NCI-H524 treated with DMSO at 0.1 percent for 48 hours (cell line): ENCODE measurements around the gene FAM131B.
"Not testable (repeated sequence)": the region's sequence is repeated elsewhere in the genome, so short reads cannot be mapped to it uniquely, and the experiment has no call there.

Experiments used
- DNase-seq: peaks from one replicate; lab custom pipeline; 2025; lab: John Stamatoyannopoulos, UW

FAM131B gene

DNA sequence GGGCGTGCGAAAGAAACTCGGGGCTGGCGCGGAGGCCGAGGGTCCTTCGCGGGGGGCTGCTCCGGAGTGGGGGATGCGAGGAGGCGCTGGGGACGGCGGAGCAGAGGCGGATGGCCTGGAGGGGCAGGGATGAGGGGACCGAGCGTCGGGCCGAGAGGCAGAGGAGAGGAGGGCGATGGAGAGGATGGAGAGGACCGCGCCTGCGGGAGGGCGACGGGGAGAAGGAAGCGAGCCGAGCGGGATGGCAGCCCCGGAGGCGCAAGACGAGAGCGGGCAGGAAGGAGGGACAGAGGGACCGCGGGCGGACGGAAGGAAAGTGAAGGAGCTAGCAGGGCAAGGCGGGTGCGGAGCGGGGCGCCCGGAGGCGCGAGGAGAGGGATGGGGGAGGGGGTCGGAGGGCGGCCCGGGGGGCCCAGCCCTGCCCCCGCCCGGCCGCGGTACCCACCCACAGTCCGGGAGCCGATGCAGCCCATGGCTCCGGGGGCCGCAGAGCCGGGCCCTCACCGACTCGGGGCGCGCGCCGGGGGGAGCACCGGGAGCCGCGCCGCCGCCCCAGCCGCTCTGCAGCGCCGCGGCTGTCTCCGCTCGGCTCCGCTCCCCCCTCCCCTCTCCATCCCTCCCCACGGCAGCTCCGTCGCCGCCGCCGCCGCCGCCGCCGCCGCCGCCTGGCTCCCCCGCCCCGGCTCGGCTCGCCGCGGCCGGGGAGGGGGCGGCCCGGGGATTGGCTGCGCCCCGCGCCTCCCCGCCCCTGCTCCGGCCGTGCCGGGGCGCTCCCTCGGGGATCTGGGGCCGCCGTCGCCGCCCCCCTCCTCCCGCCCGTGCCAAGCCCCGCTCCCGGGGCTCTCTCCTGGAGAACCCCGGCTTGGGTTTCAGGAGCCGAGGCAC is at the start of gene FAM131B:
TSS of gene FAM131B (minus strand) at position 583 of the 885 bp plus-strand sequence. CDS start at position 473, 110 bp downstream.
- no peak for DNase-seq

DNA sequence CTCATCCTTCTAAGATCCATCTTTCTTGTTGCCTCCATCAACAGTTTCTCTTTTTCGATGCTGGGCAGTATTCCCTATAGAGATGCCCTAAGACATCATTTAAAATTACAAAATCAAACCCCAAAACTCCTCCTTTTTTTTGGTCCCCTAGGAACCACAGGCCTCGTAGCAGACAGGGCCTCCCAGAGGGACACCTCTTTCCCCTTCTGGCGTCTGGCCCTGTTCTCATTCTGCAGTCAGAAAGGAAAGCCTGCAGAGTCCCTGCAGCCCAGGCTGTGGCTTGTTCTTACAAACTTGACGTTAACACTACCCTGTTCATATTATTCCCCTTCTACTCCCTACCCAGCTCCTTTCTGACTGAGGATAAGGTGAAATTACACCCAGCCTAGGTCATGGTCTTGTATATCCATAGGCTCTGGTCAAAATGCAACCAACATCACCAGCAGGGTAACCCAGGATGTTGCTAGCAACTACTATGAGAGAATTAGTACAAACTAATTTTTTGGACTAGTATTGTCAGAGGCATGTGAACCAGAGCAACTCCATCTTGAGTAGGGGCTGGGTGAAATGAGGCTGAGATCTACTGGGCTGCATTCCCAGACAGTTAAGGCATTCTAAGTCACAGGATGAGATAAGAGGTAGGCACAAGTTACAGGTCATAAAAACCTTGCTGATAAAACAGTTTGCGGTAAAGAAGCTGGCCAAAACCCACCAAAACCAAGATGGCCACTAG is 49.6 kb upstream of the FAM131B start:
- no peak for DNase-seq

DNA sequence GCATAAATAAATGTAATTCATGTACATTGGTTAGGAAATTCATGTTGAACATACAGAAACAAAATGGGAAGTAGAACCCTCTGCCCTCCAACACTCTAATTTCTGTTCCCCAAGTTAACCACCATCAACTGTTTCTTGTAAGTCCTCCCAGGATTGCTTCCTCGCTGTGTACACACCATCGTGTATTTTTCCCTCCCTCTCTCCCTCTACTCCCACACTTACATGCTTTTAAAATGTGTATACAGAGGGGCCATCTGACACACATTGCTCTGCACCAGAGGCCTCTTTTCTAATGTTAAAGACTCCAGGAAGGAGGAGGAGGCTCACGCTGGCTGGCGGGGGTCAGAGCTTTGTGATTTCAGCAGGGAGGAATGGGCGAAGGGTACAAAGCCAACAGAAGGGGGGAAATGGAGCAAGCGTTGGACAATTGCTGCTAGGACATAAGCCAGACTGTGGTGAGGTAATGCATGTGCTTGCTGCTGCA is 48.0 kb upstream of the FAM131B start:
- no peak for DNase-seq

DNA sequence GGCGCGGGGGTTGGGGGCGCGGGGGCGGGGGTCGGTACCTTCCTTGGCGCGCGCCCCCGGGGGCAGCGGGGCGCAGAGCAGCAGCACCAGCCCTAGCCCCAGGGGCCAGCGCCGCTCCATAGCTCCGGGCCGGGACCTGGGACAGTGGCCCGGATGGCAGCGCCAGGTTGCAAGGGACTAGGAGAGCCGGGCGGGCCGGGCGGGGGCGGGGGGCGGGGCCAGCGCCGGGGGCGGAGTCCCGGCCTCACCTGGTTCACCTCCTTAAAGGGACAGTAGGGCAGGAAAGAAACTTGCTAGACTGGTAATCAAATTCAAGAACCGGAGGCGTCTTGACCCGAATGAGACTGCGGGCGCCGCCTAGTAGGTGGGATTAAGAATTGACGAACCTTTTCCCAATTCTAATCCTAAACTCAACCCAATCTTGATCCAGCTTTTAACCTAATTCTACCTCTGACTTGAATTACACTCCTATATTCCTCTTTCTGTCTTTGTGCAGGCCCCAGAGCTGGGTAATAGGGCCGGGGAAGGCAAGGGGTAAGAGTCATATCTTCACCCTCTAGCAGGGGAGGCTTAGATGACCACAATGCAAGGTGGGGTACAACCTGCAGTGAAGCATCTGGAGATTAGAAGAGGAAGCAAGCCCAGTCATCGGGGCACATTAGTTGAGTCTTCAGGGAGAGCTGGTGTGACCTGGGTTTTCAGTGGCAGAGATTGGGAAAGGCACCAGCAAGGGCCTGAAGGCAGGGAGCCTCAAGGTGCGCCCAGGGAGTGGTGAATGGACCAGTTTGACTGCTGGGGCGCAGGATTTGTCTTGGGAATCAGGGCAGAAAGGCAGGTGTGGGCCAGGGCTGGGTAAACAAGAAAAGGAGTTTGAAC is 46.4 kb upstream of the FAM131B start, which contains the start of gene EPHA1:
TSS of gene EPHA1 (minus strand) at position 171 of the 876 bp plus-strand sequence. CDS start at position 120, 51 bp downstream.
- no peak for DNase-seq

DNA sequence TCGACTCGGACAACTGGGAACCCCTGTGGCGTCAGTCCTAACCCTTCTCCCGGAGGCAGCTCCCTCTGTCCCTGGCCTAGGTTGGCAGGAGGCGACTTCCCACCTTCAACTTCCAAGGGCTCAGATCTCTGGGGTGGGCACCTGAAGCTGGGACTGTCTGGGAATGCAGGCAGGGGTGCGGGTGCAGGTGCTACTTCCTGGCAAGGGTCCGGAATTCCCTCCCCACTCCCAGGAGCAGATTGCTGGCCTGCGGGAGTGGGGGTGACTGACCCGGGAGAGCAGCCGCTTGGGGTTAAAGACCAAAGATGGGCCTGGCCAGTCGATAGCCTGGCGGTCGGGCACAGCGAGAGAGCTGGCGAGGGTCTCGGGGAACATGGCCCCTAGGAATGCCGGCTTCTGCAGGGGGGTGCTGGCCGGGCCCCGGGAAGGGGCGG is 45.8 kb upstream of the FAM131B start:
- no peak for DNase-seq

DNA sequence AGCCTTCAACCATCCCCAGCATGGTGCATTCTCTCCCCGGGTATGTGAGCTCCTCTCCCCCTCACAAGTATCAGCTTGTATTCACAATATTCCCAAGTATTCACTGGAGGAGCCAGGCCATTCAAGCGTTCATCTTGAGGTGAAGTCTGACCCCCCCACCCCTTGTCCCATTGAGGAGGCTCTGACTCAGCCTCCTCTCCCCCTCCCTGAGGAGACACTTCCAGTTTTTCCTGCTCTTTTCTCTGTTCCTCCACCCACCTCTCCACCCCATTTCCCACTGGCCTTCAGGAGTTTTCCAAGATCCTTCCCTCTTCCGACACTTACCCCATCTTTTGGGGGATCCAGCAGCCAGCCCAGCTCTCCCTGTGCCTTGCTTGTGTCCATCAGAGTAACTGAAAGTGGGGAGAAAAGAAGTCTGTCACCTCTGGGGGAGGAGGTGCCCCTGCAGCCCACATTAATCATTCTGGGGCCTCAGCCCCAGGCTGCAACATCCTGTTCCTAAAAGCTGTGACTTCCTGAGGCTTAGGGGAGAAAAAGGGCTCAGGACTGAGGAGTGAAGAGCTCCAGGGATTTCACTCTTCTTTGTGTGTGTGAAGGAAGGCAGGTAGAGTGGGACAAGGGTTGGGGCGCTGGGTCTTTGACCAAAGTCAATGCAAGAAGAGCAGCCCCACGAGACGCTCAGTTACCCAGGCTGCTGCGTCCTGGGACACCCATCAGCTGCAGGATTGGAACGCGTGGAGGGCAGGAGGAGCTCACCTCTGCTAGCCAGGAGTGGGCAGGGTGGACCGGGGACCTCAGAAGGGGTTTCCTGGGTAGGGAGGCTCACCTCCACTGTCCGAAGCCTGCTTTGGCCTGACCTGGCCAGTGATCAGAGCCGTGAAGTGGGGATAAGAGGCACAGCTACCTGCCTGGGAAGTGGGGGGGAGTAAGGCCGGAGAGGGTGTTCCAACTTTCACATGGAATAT is 45.1 kb upstream of the FAM131B start:
- DNase-seq, result no peak

DNA sequence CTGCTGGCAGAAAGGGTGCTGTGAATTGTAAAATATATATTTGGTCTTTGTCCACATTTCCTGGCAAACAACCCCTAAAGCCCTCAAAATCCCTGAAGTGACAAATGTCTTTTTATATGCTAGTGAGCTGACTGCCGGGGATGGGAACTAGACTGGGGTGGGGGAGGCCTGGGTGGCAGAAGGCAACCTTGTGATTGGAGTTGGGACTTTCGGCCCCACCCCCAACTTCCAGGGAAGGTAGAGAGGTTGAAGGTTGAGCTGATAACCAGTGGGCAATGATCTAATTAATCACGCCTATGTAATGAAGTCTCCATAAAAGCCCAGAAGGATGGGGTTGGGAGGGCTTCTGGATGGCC is 43.5 kb upstream of the FAM131B start:
- DNase-seq, result no peak

DNA sequence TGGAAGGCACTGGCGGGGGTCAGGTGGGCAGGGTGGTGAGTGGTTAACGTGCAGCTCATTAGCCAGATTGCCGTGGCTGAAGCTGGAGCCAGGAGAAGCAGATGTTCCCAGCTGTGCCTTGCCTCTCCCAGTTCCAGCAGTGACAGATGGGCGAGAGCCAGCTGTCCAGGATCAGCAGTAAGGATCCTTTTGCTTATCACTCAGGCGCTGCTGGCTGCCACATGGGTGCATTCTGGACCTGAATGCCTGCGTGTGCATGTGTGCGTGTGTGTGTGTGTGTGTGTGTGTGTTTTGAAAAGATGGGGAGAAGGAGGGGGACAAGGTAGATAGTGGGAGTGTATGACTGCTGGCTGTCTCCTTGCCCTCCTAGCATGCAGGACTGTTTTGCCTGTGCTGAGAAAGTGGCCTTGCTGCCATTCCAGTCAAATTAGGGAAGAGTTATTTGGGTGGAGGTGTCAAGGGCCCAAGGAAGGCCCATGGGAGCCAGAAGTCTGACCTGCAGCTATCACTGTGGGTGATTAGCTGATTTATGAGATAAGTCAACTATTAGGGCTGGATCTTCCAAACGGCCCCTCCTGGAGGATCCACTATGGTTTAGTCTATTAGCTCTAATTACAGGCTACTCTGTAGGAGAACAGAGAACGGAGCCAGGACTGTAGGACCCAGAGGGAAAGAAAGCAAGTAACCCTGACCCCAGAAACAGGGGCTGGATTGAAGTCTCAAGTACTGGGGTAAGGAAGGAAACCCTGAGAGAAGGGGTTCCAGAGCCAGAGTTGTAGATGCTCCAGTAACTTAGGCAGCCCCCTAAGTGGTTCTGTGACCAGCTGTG is 42.9 kb upstream of the FAM131B start:
- DNase-seq, result no peak

DNA sequence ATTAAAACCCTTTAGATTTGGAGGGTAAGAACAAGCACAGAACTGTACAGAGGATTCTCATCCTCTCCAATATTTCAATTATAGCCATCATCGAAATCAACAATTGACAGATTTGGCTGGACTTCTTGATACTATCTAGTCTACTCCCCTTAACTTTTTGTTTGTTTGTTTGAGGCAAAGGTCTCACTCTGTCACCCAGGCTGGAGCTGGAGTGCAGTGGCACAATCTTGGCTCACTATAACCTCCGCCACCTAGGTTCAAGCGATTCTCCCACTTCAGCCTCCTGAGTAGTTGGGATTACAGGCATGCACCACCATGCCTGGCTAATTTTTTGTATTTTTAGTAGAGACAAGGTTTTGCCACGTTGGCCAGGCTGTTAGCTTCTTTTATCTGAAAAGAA is 39.7 kb upstream of the FAM131B start:
- DNase-seq, result not testable (repeated sequence)

DNA sequence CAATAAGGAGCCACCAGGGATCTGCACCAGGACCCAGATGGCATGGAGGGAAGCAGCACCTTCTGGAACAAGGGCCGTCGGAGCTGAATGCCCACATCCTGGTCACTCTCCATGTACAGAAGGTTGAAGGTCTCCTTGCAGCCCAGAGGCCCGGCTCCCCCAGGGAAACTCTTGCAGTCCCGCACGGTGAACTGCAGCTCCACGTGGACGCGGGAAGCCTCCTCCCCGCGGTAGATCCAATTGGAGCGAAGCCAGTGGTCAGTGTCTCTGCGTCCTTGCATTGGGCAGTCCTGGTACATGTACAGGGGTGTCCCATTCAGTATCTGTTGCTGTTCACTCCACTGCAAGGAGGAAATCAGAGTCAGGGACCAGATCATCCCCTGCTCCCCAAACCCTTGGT is 38.8 kb upstream of the FAM131B start:
- no peak for DNase-seq

DNA sequence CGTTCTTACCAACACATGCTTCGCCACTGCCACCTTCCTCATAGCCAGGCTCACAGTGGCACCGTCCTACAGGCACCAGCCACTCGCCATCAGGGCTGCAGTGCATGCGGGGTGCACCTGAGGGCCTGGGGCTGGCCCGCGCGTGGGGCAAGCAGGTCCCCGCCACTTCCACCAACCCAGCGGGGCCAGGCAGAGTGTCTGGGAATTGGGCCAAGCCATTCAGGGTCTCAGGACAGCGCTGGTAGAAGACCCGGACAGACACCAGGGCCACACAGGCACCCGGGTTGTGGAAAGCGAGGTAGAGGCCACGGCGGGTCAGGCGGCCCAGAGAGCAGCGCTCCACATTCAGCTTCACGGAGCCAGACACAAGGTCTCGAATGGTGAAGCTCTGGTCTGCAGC is 37.1 kb upstream of the FAM131B start:
- DNase-seq, result no peak

DNA sequence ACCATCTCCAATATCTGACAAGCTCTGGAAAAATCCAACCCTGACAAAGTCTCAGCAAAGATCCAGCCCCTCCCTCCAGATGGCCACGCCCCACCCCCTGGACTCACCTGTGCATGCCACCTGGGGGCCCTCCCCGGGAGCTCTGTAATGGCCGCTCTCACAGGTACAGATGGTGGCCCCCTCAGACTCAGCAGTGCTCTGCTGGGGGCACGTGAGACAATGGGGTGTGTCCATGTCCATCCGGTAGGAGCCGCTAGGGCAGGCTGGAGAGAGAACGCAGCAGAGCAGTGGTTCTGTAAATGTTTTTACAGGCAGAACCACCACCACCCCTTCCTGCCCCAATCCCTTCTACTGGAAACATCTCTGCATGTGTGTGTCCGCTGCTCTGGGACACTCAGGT is 36.6 kb upstream of the FAM131B start:
- no peak for DNase-seq

DNA sequence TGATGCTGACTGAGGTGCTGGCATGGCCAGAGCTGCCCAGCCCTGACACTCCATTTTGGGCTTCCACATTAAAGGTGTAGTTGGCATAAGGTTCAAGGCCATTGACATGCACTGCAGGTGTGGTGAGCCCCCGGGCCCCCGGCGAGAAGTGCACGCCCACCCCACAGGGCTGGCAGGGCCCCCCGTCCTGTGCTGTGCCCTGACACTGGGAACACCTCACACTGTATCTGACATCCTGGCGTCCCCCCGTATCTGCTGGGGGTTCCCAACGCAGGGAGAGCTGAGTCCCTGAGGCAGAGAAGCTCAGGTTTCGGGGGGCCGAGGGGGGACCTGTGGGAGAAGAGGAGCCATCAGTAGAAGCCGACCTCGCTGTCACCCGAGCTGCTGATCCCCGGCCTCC is 36.1 kb upstream of the FAM131B start:
- DNase-seq, result no peak

DNA sequence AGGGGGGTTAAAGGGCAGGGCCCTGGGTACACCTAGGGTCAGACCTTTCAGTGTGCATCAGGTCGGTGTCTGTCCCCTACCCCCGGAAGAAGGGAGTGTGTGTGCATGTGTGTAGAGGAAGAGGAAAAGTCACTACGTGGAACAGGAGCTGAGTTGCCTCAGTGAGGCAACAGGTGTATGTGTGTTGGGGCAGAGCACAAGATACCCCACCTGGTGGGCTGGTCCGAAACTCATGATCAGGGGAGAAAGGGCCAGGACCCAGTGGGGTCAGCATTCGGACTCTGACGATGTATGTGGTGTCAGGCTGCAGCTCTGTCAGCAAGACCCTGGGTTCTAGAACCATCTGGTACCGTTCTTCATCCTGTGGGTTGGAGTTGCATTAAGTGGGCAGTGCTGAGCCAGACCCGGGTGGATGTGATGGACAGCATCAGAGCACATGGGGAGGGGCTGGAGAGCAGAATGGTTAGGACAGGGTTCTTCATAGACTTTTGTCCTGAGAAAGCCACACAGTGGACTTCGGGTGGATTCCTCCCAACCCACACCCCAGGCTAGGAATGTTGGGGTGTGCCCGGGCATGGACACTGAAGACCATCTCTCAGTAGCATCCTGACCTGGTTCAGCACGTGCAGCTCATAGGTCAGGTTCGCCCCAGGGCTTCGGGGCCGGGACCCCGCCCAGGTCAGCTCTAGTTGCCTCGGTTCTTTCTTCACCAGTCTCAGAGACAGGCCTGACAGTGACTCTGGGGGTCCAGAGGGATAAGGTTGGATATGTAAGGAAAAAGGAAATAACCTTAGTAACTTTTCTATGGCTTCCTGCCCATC is 35.4 kb upstream of the FAM131B start:
- DNase-seq, result no peak

DNA sequence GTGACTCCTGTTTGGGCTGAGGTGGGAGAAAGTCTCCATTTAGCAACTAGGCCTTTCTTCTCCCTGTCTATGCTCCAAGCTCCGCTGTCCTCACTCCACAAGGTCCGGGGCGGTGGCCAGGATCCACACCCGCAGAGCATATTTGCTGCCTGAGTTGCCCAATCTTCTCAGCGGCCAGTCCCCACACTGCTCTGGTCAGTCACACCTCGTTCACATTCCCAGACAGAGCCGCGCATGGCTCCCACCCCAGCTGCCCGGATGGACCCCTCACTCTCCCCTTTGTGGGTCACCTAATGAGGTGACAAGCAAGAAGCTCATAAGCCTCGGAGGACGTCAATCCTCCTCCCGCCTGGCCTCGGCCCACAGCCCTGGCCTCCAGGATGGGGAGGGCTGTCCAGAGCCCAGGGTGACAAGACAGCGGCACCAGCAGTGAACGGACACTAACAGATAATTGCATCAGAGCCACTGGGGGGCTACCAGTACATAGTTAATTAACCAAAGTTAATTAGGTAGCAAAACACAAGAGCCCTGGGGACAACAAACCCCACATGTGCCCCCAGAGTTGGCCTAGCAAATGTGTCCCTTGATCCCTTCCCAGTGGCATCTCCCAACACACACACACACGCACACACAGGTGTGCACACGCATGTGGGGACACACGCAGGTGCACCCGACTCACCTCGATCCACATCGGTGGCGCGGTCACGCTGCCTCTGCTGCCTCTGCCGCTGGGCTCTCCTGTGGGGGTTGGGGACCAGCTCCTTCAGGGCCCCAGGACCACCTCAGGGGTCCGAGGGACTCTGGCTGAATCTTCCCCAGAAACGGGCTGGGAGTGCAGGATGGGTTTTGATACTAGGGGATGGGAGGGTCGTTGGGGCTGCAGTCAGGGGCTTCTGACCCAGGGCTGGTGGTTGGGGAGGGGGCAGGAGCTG is 34.4 kb upstream of the FAM131B start:
- no peak for DNase-seq

DNA sequence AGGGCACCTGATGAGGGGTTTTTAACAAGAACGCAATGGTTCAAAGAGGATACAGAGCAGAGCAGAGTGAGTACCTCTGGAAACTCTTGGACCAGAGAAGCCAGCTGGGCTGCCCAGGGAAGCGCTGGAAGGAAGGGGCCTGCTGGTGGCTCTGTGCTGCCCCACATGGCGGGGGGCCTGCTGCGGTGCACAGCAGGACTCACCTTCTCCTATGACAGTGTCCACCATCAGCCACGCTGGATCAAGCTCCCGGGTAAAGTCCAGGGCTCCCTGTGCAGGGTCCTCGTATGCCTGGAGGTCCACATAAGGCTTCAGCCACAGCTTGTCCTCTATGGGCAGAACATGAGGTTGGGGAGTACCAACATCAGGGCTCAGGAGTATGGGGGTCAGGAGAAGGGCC is 33.7 kb upstream of the FAM131B start:
- no peak for DNase-seq

DNA sequence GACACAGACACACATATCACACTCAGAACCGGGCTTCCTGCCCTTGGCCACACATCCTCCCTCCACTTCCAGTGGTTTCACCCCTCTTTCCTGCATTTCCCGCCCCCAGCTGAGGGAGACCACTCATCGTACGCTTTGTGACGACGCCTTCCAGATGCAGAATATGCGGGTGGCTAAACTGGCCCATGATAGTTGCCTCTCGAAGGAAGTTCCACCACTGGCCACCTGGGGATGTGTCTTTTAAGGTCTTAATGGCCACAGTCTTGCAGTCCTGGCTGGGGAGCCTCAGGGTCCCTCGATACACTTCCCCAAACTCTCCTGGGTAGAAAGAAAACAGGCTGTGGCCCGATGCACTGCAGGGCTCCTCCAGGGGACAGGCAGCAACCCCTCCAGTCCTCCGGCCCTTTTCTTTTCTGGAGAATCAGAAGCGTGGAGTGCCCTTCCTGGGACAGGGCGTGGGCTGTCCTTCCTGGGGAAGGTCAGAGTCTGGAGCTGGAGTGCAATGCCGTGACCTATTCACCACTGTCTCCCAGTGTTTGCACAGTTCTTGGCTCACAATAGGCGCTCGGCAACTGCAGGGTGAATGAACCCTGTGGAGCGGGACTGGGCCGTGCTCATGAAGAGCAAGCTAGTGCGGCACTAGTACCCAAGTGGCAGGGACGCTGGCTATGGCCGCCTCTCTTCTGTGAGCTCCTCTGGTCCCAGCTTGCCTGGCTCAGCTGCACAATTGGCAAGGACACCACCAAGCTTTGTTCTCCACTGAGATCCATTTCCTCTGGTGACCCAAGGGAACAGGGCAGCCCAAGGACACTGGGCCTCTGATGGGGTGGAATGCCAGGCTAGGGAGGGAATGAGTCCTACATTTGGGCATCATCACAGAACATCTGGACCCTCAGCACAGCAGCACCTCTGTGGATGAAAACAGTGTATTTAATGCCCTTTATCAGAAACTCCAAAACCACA is 33.0 kb upstream of the FAM131B start:
- no peak for DNase-seq
